Measurements from ENCODE around the gene DPF3. TPM values are rescaled to one million over a fixed set of nuclear protein-coding genes. Genes with fewer than 3 reads are reported as not detected.

The DPF3 gene
- total RNA-seq, 3 donors from 2014 or later (not counting 1 experiment from before 2014, with no cell fraction given) = 1.4 to 1.8 (median 1.4) TPM

DNA sequence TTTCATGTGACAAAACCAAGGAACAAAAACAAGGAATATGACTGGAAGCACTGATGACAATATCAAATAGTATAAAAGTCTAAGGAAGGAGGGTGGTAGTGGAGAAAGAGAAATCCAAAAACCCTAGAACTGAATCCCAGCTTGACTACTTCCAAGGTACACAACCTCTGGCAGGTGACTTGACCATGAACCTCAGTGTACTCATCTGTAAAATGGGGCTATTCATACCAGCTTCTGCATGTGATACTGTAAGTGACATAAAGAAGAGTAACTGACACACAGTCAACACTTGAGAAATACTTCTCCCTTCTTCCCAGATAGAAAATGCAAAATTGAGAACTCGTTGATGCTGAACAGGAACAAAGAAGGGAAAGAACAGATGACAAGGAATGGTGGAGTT lies 10.3 kb upstream of the DPF3 start:
- Mint-ChIP-seq H3K9me3 (no peaks in the 10 kb centered on the region), H3K4me1 (no peaks in the 10 kb centered on the region), H3K27ac (no peak overlapping the region), H3K27me3 (ENCODE audit: low read depth in 2 of 2) (peaks cover 44 to 45% of the 10 kb centered on the region in 2 donors), H3K36me3 (no peaks in the 10 kb centered on the region), H3K4me3 (no peak overlapping the region)
- H3K36me3 ChIP-seq (ENCODE audit: control insufficient read depth, insufficient read depth, low read length) = no peaks in the 10 kb centered on the region
- ATAC-seq = no peak
- WGBS (ENCODE audit: insufficient coverage) = 43% methylated on average over 1 of the region's 1 CpG
- H3K27me3 ChIP-seq (ENCODE audit: control insufficient read depth, insufficient read depth, low read length) = peaks cover 2% of the 10 kb centered on the region
- H3K4me1 ChIP-seq (ENCODE audit: control insufficient read depth, insufficient read depth, low read length) = no peaks in the 10 kb centered on the region
- TF ChIP-seq, protein P1, sequence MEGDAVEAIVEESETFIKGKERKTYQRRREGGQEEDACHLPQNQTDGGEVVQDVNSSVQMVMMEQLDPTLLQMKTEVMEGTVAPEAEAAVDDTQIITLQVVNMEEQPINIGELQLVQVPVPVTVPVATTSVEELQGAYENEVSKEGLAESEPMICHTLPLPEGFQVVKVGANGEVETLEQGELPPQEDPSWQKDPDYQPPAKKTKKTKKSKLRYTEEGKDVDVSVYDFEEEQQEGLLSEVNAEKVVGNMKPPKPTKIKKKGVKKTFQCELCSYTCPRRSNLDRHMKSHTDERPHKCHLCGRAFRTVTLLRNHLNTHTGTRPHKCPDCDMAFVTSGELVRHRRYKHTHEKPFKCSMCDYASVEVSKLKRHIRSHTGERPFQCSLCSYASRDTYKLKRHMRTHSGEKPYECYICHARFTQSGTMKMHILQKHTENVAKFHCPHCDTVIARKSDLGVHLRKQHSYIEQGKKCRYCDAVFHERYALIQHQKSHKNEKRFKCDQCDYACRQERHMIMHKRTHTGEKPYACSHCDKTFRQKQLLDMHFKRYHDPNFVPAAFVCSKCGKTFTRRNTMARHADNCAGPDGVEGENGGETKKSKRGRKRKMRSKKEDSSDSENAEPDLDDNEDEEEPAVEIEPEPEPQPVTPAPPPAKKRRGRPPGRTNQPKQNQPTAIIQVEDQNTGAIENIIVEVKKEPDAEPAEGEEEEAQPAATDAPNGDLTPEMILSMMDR (IDR thresholded peaks at IDR 0.05) = no peak
- no peak overlapping the region for H3K27ac ChIP-seq (ENCODE audit: low read length)
- H3K4me3 ChIP-seq (ENCODE audit: low read length) = no peak overlapping the region
- intact Hi-C loops (cut with micrococcal nuclease) = no loop called here
- H3K9me3 ChIP-seq (ENCODE audit: control insufficient read depth, insufficient read depth, low read length) = no peaks in the 10 kb centered on the region
- DNase-seq = no peak

DNA sequence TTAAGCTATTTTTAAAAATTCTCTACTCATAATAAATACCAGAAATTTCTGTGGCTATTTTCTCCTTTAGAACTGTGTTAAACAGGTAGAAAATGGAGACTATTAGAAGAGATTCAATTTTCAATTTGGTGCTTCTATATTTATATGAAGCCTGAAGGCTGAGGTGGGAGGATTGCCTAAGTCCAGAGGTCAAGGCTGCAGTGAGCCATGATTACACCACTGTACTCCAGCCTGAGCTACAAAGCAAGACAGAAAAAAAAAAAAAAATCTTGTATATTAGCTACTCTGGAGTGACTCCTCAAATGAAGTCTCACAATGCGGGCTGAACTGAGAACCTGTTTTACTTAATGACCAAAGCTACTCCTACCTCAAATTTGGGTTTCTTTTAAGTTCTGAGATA lies 9.8 kb upstream of the DPF3 start:
- Histone ChIP-seq H3K9me3 (ENCODE audit: control insufficient read depth, insufficient read depth, low read length) (no peaks in the 10 kb centered on the region), H3K4me3 (ENCODE audit: low read length) (no peak overlapping the region), H3K27ac (ENCODE audit: low read length) (no peak overlapping the region), H3K27me3 (ENCODE audit: control insufficient read depth, insufficient read depth, low read length) (peaks cover 2% of the 10 kb centered on the region), H3K36me3 (ENCODE audit: control insufficient read depth, insufficient read depth, low read length) (no peaks in the 10 kb centered on the region), H3K4me1 (ENCODE audit: control insufficient read depth, insufficient read depth, low read length) (no peaks in the 10 kb centered on the region)
- peaks cover 44 to 45% of the 10 kb centered on the region in 2 donors for H3K27me3 Mint-ChIP-seq (ENCODE audit: low read depth in 2 of 2)
- no peaks in the 10 kb centered on the region for H3K9me3 Mint-ChIP-seq
- intact Hi-C loops (cut with micrococcal nuclease) = no loop called here
- DNase-seq (no peak), ATAC-seq (no peak)
- TF ChIP-seq, protein P1 (IDR thresholded peaks at IDR 0.05) = no peak
- H3K36me3 Mint-ChIP-seq = no peaks in the 10 kb centered on the region
- H3K27ac Mint-ChIP-seq = no peak overlapping the region
- no CpG with 5 or more reads among the region's 1 CpG for WGBS (ENCODE audit: insufficient coverage)
- H3K4me3 Mint-ChIP-seq = no peak overlapping the region
- no peaks in the 10 kb centered on the region for H3K4me1 Mint-ChIP-seq

DNA sequence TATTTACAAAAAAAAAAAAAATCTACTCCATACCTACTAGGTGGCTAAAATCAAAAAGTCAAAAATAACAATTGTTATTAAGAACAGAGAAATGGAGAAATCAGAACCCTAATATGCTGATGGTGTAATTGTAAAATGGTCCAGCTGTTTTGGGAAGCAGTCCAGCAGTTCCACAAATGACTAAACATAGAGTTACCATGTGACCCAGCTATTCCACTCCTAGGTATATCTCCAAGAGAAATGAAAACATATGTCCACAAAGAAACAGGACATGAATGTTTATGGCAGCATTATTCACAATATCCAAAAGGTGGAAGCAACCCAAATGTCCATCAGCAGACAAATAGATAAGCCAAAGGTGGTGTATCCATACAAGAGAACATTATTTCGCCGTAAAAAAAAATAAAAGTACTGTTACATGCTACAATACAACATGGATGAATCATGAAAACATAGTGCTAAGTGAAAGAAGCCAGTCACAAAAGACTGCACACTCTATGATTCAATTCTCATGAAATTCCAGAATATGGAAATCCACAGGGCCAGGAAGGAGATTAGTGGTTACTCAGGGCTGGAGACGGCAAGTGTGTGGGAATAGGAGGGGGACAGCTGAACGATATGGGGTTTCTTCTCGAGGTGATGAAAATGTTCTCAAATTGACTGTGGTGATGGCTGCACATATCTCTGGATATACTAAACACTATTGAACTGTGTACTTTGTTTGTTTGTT lies 9.1 kb upstream of the DPF3 start:
- Mint-ChIP-seq H3K9me3 (no peaks in the 10 kb centered on the region), H3K36me3 (no peaks in the 10 kb centered on the region), H3K27ac (no peak overlapping the region), H3K27me3 (ENCODE audit: low read depth in 2 of 2) (peaks cover 45 to 50% of the 10 kb centered on the region in 2 donors), H3K4me1 (no peaks in the 10 kb centered on the region), H3K4me3 (no peak overlapping the region)
- TF ChIP-seq, protein P1 (IDR thresholded peaks at IDR 0.05) = no peak
- no peaks in the 10 kb centered on the region for H3K4me1 ChIP-seq (ENCODE audit: control insufficient read depth, insufficient read depth, low read length)
- no peak overlapping the region for H3K27ac ChIP-seq (ENCODE audit: low read length)
- DNase-seq (no peak), ATAC-seq (no peak)
- peaks cover 2% of the 10 kb centered on the region for H3K27me3 ChIP-seq (ENCODE audit: control insufficient read depth, insufficient read depth, low read length)
- H3K9me3 ChIP-seq (ENCODE audit: control insufficient read depth, insufficient read depth, low read length) = no peaks in the 10 kb centered on the region
- intact Hi-C loops (cut with micrococcal nuclease) = no loop called here
- 94% methylated on average over 5 of the region's 5 CpGs for WGBS (ENCODE audit: insufficient coverage)
- H3K36me3 ChIP-seq (ENCODE audit: control insufficient read depth, insufficient read depth, low read length) = no peaks in the 10 kb centered on the region
- H3K4me3 ChIP-seq (ENCODE audit: low read length) = no peak overlapping the region

DNA sequence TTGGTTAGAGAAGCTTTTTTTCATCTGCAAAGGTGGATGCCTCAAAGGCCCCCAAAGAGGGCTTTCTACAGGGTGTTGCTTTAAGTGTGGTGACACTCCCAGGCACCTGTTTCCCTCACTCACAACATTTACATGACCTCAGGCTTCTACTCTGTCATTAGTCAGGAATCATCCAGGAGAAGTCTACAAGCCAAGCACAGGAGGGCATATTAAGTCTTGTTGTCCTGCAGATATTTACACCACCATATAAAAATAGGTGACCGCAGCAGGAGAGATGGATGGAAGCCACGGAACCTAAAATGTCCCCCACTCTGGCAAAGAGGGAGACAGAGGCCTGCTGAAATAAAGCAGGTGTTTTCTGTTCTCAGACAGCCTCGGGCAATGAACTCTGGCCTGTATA lies 7.5 kb upstream of the DPF3 start:
- no peak for DNase-seq
- no peaks in the 10 kb centered on the region for H3K9me3 Mint-ChIP-seq
- H3K36me3 ChIP-seq (ENCODE audit: control insufficient read depth, insufficient read depth, low read length) = no peaks in the 10 kb centered on the region
- WGBS (ENCODE audit: insufficient coverage) = 93% methylated on average over 3 of the region's 3 CpGs
- H3K27me3 Mint-ChIP-seq (ENCODE audit: low read depth in 2 of 2) = peaks cover 54% of the 10 kb centered on the region in 2 donors
- TF ChIP-seq, protein P1 (IDR thresholded peaks at IDR 0.05) = no peak
- H3K4me3 ChIP-seq (ENCODE audit: low read length) = no peak overlapping the region
- H3K9me3 ChIP-seq (ENCODE audit: control insufficient read depth, insufficient read depth, low read length) = no peaks in the 10 kb centered on the region
- H3K4me1 Mint-ChIP-seq = no peaks in the 10 kb centered on the region
- no peaks in the 10 kb centered on the region for H3K4me1 ChIP-seq (ENCODE audit: control insufficient read depth, insufficient read depth, low read length)
- H3K27me3 ChIP-seq (ENCODE audit: control insufficient read depth, insufficient read depth, low read length) = peaks cover 7% of the 10 kb centered on the region
- no peaks in the 10 kb centered on the region for H3K36me3 Mint-ChIP-seq
- H3K27ac ChIP-seq (ENCODE audit: low read length) = no peak overlapping the region
- H3K4me3 Mint-ChIP-seq = no peak overlapping the region
- no peak overlapping the region for H3K27ac Mint-ChIP-seq
- intact Hi-C loops (cut with micrococcal nuclease) = no loop called here
- no peak for ATAC-seq
